IMR-90 (cell line): Measurements from ENCODE around the gene EGR2. TPM values are rescaled to one million over a fixed set of nuclear protein-coding genes. Genes with fewer than 3 reads are reported as not detected.

Source experiments
- ATAC-seq: fragments of 200-7000 bp; cut with Tn5 transposase; 2 replicates; pipeline ENCODE4 v1.9.1; 2020; ENCODE audit warnings: low read depth, mild to moderate bottlenecking, moderate library complexity
- BruUV-seq: library from RNA; stranded (reverse); fragments of 400-500 nt; replicated peaks from 2 replicates; lab custom pipeline; 2021; lab: Mats Ljungman, UMichigan
- CTCF ChIA-PET: fragments of 300-600 bp; formaldehyde crosslinking; extraction: SDS; loops from one replicate; lab custom pipeline; 2021; ENCODE audit warnings: antibody characterized with exemption; lab: Yijun Ruan, JAX
- POLR2A ChIA-PET: fragments of 300-600 bp; sonication (Branson Sonifier 250); formaldehyde crosslinking; loops from one replicate; lab custom pipeline; 2022; ENCODE audit warnings: antibody characterized with exemption; ENCODE audit not compliant: unreplicated experiment; lab: Charles Lee
- DNase-seq: peaks from one replicate; pipeline ENCODE4 v3.0.0; 2013
- H2AFZ ChIP-seq: replicated peaks from 2 replicates; pipeline ENCODE3; 2013; ENCODE audit warnings: low read length, mild to moderate bottlenecking; ENCODE audit not compliant: poor library complexity
- H2AK5ac ChIP-seq: 2 replicates; pipeline ENCODE4 v1.6.1; 2013; ENCODE audit warnings: low read depth, low read length, inconsistent platforms
- H2AK9ac ChIP-seq: replicated peaks from 2 replicates; pipeline ENCODE3; 2013; ENCODE audit warnings: mild to moderate bottlenecking, low read depth, low read length, moderate library complexity; ENCODE audit not compliant: poor library complexity
- H2BK120ac ChIP-seq: 2 replicates; pipeline ENCODE4 v1.6.1; 2013; ENCODE audit warnings: low read depth, low read length, inconsistent platforms
- H2BK15ac ChIP-seq: 3 replicates; pipeline ENCODE4 v1.6.1; 2013; ENCODE audit warnings: low read depth, low read length, inconsistent platforms
- H2BK20ac ChIP-seq: 2 replicates; pipeline ENCODE4 v1.6.1; 2013; ENCODE audit warnings: low read depth, mild to moderate bottlenecking, inconsistent platforms, low read length, moderate library complexity
- H2BK5ac ChIP-seq: 2 replicates; pipeline ENCODE4 v1.6.1; 2013; ENCODE audit warnings: mild to moderate bottlenecking, low read depth, low read length, inconsistent platforms; ENCODE audit not compliant: poor library complexity, severe bottlenecking
- H3K14ac ChIP-seq: replicated peaks from 2 replicates; pipeline ENCODE4 v1.6.1; 2013; ENCODE audit warnings: low read depth, low read length, inconsistent platforms
- H3K18ac ChIP-seq: 2 replicates; pipeline ENCODE4 v1.6.1; 2013; ENCODE audit warnings: low read depth, low read length, control low read depth
- H3K23ac ChIP-seq: 2 replicates; pipeline ENCODE4 v1.6.1; 2013; ENCODE audit warnings: low read depth, low read length, inconsistent platforms
- H3K27ac ChIP-seq: 2 replicates; pipeline ENCODE4 v1.5.1; 2013; ENCODE audit warnings: mild to moderate bottlenecking, control low read depth, low read length; ENCODE audit not compliant: insufficient read depth
- H3K27me3 ChIP-seq: 2 replicates; pipeline ENCODE4 v1.6.1; 2013; ENCODE audit warnings: low read length; ENCODE audit not compliant: control insufficient read depth, insufficient read depth
- H3K36me3 ChIP-seq: 2 replicates; pipeline ENCODE4 v1.6.1; 2013; ENCODE audit warnings: low read length, mixed read lengths; ENCODE audit not compliant: control insufficient read depth, insufficient read depth
- H3K4ac ChIP-seq: 2 replicates; pipeline ENCODE4 v1.6.1; 2013; ENCODE audit warnings: low read depth, low read length, inconsistent platforms
- H3K4me1 ChIP-seq: 2 replicates; pipeline ENCODE4 v1.6.1; 2013; ENCODE audit warnings: low read length, mixed read lengths; ENCODE audit not compliant: control insufficient read depth, insufficient read depth
- H3K4me2 ChIP-seq: 2 replicates; pipeline ENCODE4 v1.6.1; 2013; ENCODE audit warnings: low read depth, mild to moderate bottlenecking, control low read depth, low read length, moderate library complexity
- H3K4me3 ChIP-seq: 2 replicates; pipeline ENCODE4 v1.5.1; 2013; ENCODE audit warnings: low read depth, mild to moderate bottlenecking, control low read depth, low read length, moderate library complexity; ENCODE audit not compliant: insufficient read depth
- H3K56ac ChIP-seq: 2 replicates; pipeline ENCODE4 v1.6.1; 2013; ENCODE audit warnings: low read length, inconsistent platforms; ENCODE audit not compliant: insufficient read depth; ENCODE audit errors: extremely low read depth
- H3K79me1 ChIP-seq, 2 experiments: 2 replicates each; pipeline ENCODE4 v1.6.1; 2013; ENCODE audit warnings: low read length in 2 of 2, inconsistent platforms in 1 of 2, low read depth in 1 of 2
- H3K9ac ChIP-seq: 2 replicates; pipeline ENCODE4 v1.6.1; 2013; ENCODE audit warnings: low read depth, low read length, control low read depth
- H3K9me1 ChIP-seq: 2 replicates; pipeline ENCODE4 v1.6.1; 2013; ENCODE audit warnings: low read length, inconsistent platforms; ENCODE audit not compliant: insufficient read depth
- H3K9me3 ChIP-seq: 2 replicates; pipeline ENCODE4 v1.6.1; 2013; ENCODE audit warnings: low read length; ENCODE audit not compliant: control insufficient read depth, insufficient read depth
- H4K20me1 ChIP-seq: 2 replicates; pipeline ENCODE4 v1.6.1; 2013; ENCODE audit warnings: low read length, inconsistent platforms; ENCODE audit not compliant: insufficient read depth
- H4K5ac ChIP-seq: 2 replicates; pipeline ENCODE4 v1.6.1; 2013; ENCODE audit warnings: mild to moderate bottlenecking, low read depth, low read length, control low read depth
- H4K8ac ChIP-seq, 2 experiments: 2 replicates each; pipeline ENCODE4 v1.6.1; 2013; ENCODE audit warnings: low read depth in 2 of 2, low read length in 2 of 2, control low read depth in 1 of 2, inconsistent platforms in 1 of 2
- H4K91ac ChIP-seq: 2 replicates; pipeline ENCODE4 v1.6.1; 2013; ENCODE audit warnings: low read depth, low read length, inconsistent platforms; ENCODE audit not compliant: insufficient read depth
- BHLHE40 ChIP-seq: fragments of 150-350 bp; IDR thresholded peaks from 2 replicates; pipeline ENCODE4 v1.6.1; 2016; ENCODE audit warnings: mild to moderate bottlenecking, low read depth, low read length
- CEBPB ChIP-seq: IDR thresholded peaks from 2 replicates; pipeline ENCODE4 v1.6.1; 2012; ENCODE audit warnings: low read depth, low read length, improper control_type of control experiment
- CHD1 ChIP-seq: IDR thresholded peaks from 2 replicates; pipeline ENCODE4 v1.6.1; 2012; ENCODE audit warnings: low read depth, low read length, improper control_type of control experiment
- FOS ChIP-seq: fragments of 150-350 bp; IDR thresholded peaks from 2 replicates; pipeline ENCODE4 v1.6.1; 2016; ENCODE audit warnings: low read depth, low read length
- NFE2L2 ChIP-seq: fragments of 150-350 bp; IDR thresholded peaks from 2 replicates; pipeline ENCODE4 v1.6.1; 2016; ENCODE audit warnings: low read depth, mild to moderate bottlenecking, low read length
- POLR2A ChIP-seq: IDR thresholded peaks from 2 replicates; pipeline ENCODE4 v1.6.1; 2012; ENCODE audit warnings: mild to moderate bottlenecking, low read depth, low read length
- SMC3 ChIP-seq: fragments of 150-350 bp; IDR thresholded peaks from 2 replicates; pipeline ENCODE4 v1.6.1; 2016; ENCODE audit warnings: low read depth, mild to moderate bottlenecking, antibody characterized with exemption, low read length, moderate library complexity
- WGBS, 2 experiments: methylation state at CpG; one replicate each; pipeline versions ENCODE4 v1.1.5 to v1.1.7; 2013; ENCODE audit warnings: missing lambda C conversion rate in 2 of 2; ENCODE audit not compliant: insufficient read length in 1 of 2; ENCODE audit errors: extremely low coverage in 2 of 2; 5-methylcytosine and 5-hydroxymethylcytosine counted together
- dilution Hi-C: fragments of 300-500 bp; cut with HindIII; formaldehyde crosslinking; loops from one replicate; pipeline ENCODE4 v1.14.3; 2018; ENCODE audit warnings: low sequenced_read_pairs; ENCODE audit not compliant: unreplicated experiment
- in situ Hi-C: fragments of 300-500 bp; cut with MboI; formaldehyde crosslinking; loops from 3 replicates; pipeline ENCODE4 v1.14.3; 2019; ENCODE audit warnings: low sequenced_read_pairs, inconsistent platforms, mixed read lengths
- intact Hi-C: fragments of 100-400 bp; cut with micrococcal nuclease; formaldehyde crosslinking; loops from 2 replicates; pipeline ENCODE4 v1.10.0; 2022
- polyA plus RNA-seq, 3 experiments: library from polyadenylated mRNA; depleted of rRNA; stranded (reverse); fragments of >200 nt; gene quantifications; 2 replicates each; pipeline ENCODE4 v1.2.3, GENCODE V29; 2012; ENCODE audit warnings: low replicate concordance in 1 of 3
- total RNA-seq: library from RNA; depleted of rRNA; stranded (reverse); fragments of >200 nt; gene quantifications from 2 replicates; pipeline ENCODE4 v1.2.3, GENCODE V29; 2012
- TF ChIP-seq, protein P1 (sequence below): fragments of 150-350 bp; IDR thresholded peaks from 2 replicates; pipeline ENCODE4 v1.6.1; 2017; ENCODE audit warnings: mild to moderate bottlenecking, antibody characterized with exemption, low read length, low read depth

The EGR2 gene
- total and polyA plus RNA-seq, 2 of the 4 experiments (the other 2 are of a cell fraction) = 0.36 to 1.2 TPM

DNA sequence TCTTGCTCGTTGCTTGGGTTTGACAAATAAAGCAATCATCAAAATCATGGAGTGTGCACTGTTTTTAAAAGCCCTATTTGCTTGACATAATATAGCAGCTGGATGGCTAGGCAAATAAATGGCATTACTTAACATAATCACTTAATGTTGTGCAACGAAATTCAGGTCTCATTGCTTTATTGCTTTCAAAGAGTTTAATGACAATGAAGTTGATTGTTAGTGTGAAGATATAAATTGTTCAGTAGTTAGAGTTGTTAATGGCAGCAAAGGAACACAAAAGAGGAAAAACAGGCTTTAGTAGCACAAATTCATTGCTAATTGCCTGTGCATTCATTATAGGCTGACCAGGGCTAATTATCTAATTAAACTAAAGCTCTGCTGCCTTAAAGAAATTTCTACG lies 19.3 kb downstream of the EGR2 start:
- H3K4me1 ChIP-seq = no peaks in the 10 kb centered on the region
- dilution Hi-C loops = no loop called here
- DNase-seq (no peak), ATAC-seq (no peak)
- H2AFZ ChIP-seq = no peak overlapping the region
- H3K9me3 ChIP-seq = no peaks in the 10 kb centered on the region
- no peak overlapping the region; the same call in 1 of the 2 replicates for H3K56ac ChIP-seq
- no peak overlapping the region for H3K4ac ChIP-seq
- H4K91ac ChIP-seq = no peak overlapping the region
- ChIA-PET CTCF (interaction anchor here (0.5 kb wide), 1 partner anchor 195 kb away, joined by 3 read pairs; no protein-coding TSS in a partner anchor), POLR2A (no interaction called here)
- H2AK5ac ChIP-seq = no peak overlapping the region
- H4K8ac ChIP-seq = no peak overlapping the region
- no peak overlapping the region for H2BK120ac ChIP-seq
- H3K23ac ChIP-seq = no peak overlapping the region
- H3K4me2 ChIP-seq = no peak overlapping the region
- no peak overlapping the region for H2BK5ac ChIP-seq
- TF ChIP-seq NFE2L2 = no peak
- TF ChIP-seq CHD1 = no peak
- TF ChIP-seq SMC3 = no peak
- TF ChIP-seq FOS = no peak
- TF ChIP-seq, protein P1, sequence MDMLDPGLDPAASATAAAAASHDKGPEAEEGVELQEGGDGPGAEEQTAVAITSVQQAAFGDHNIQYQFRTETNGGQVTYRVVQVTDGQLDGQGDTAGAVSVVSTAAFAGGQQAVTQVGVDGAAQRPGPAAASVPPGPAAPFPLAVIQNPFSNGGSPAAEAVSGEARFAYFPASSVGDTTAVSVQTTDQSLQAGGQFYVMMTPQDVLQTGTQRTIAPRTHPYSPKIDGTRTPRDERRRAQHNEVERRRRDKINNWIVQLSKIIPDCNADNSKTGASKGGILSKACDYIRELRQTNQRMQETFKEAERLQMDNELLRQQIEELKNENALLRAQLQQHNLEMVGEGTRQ = no peak
- no peak for TF ChIP-seq POLR2A
- TF ChIP-seq BHLHE40 = no peak
- 0 out of 2 replicates have a peak, but pooled peaks have one; percentile 11 for TF ChIP-seq CEBPB
- H2BK20ac ChIP-seq = no peak overlapping the region
- no peak overlapping the region for H4K5ac ChIP-seq
- H3K18ac ChIP-seq = no peak overlapping the region
- H3K27me3 ChIP-seq = peaks cover 21% of the 10 kb centered on the region
- no peak overlapping the region for H3K9ac ChIP-seq
- H2AK9ac ChIP-seq = no peak overlapping the region
- no peak overlapping the region for H3K4me3 ChIP-seq
- H3K36me3 ChIP-seq = no peaks in the 10 kb centered on the region
- intact Hi-C loops = no loop called here
- no peak overlapping the region for H3K27ac ChIP-seq
- H2BK15ac ChIP-seq = no peak overlapping the region
- no TSS peak for BruUV-seq
- no peaks in the 10 kb centered on the region for H4K20me1 ChIP-seq
- no peaks in the 10 kb centered on the region for H3K79me1 ChIP-seq
- in situ Hi-C loops = no loop called here
- no peaks in the 10 kb centered on the region for H3K9me1 ChIP-seq
- no peak overlapping the region for H3K14ac ChIP-seq
- WGBS, 2 experiments = 60% methylated on average over 1 of the region's 3 CpGs; no CpG with 5 or more reads in 1 of the 2 experiments
